ENCODE measurements around the gene GOLGA1.

GOLGA1 gene

DNA sequence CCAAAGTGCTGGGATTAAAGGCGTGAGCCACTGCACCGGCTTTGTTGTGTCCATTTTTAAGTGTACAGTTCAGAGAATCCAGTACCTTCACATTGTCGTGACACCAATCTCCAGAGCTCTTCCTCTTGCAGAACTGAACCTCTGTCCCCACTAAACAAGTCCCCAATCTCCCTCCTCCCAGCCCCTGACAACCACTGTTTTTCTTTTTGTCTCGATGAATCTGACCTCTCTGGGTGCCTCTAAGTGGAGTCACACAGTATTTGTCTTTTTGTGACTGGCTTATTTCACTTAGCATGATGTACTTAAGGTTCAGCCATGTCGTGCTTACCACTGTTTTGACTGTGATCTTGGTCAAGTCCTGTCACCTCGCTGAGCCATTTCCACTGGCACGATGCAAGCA, 86.1 kb downstream of the GOLGA1 start:
- Histone ChIP-seq H3K4me2 (ENCODE audit: low read length) (no peak overlapping the region), H3K27me3 (ENCODE audit: low read depth, low read length) (no peaks in the 10 kb centered on the region), H4K20me1 (ENCODE audit: insufficient read depth, low read length) (peaks cover 47% of the 10 kb centered on the region), H3K4me3 (ENCODE audit: low read length) (no peak overlapping the region), H2AFZ (ENCODE audit: low read depth, low read length) (no peak overlapping the region), H3K36me3 (replicated peaks; ENCODE audit: low read depth, low read length) (peaks cover 35% of the 10 kb centered on the region), H3K9ac (ENCODE audit: low read length) (no peak overlapping the region), H3K79me2 (ENCODE audit: low read length) (peaks cover 17% of the 10 kb centered on the region), H3K4me1 (ENCODE audit: low read length) (peaks cover 19% of the 10 kb centered on the region), H3K9me3 (ENCODE audit: insufficient read depth, low read length) (no peaks in the 10 kb centered on the region), H3K27ac (ENCODE audit: low read length) (no peak overlapping the region)
- TF ChIP-seq EZH2phosphoT487 (IDR thresholded peaks at IDR 0.05; ENCODE audit: low read depth), result no peak
- TF ChIP-seq, protein P1, sequence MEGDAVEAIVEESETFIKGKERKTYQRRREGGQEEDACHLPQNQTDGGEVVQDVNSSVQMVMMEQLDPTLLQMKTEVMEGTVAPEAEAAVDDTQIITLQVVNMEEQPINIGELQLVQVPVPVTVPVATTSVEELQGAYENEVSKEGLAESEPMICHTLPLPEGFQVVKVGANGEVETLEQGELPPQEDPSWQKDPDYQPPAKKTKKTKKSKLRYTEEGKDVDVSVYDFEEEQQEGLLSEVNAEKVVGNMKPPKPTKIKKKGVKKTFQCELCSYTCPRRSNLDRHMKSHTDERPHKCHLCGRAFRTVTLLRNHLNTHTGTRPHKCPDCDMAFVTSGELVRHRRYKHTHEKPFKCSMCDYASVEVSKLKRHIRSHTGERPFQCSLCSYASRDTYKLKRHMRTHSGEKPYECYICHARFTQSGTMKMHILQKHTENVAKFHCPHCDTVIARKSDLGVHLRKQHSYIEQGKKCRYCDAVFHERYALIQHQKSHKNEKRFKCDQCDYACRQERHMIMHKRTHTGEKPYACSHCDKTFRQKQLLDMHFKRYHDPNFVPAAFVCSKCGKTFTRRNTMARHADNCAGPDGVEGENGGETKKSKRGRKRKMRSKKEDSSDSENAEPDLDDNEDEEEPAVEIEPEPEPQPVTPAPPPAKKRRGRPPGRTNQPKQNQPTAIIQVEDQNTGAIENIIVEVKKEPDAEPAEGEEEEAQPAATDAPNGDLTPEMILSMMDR (IDR thresholded peaks at IDR 0.05; ENCODE audit: low read depth, low read length), result no peak

DNA sequence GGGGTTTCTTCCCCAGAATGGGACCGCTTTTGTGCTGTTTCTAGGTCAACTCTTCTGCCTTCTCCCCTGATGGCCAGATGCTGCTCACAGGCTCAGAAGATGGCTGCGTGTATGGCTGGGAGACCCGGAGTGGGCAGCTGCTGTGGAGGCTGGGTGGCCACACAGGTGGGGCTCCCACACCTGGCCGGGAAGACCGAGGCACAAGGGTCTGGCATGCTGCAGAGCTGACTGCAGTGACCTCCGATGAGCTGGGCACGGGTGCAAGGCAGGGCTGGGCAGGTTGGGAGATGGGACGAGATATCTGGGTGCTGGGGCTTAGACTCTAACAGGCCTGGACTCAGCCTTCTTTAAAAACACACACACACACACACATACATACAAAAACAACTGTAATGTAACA, 86.7 kb downstream of the GOLGA1 start:
- Histone ChIP-seq H2AFZ (ENCODE audit: low read depth, low read length) (no peak overlapping the region), H3K27ac (ENCODE audit: low read length) (no peak overlapping the region), H3K79me2 (ENCODE audit: low read length) (peaks cover 10% of the 10 kb centered on the region), H3K4me3 (ENCODE audit: low read length) (no peak overlapping the region), H3K4me1 (ENCODE audit: low read length) (peaks cover 12% of the 10 kb centered on the region), H3K9ac (ENCODE audit: low read length) (no peak overlapping the region), H3K36me3 (replicated peaks; ENCODE audit: low read depth, low read length) (peaks cover 28% of the 10 kb centered on the region), H3K4me2 (ENCODE audit: low read length) (no peak overlapping the region), H4K20me1 (ENCODE audit: insufficient read depth, low read length) (peaks cover 40% of the 10 kb centered on the region), H3K9me3 (ENCODE audit: insufficient read depth, low read length) (no peaks in the 10 kb centered on the region), H3K27me3 (ENCODE audit: low read depth, low read length) (no peaks in the 10 kb centered on the region)
- TF ChIP-seq, protein P1 (IDR thresholded peaks at IDR 0.05; ENCODE audit: low read depth, low read length), result no peak
- no peak for TF ChIP-seq EZH2phosphoT487 (IDR thresholded peaks at IDR 0.05; ENCODE audit: low read depth)

DNA sequence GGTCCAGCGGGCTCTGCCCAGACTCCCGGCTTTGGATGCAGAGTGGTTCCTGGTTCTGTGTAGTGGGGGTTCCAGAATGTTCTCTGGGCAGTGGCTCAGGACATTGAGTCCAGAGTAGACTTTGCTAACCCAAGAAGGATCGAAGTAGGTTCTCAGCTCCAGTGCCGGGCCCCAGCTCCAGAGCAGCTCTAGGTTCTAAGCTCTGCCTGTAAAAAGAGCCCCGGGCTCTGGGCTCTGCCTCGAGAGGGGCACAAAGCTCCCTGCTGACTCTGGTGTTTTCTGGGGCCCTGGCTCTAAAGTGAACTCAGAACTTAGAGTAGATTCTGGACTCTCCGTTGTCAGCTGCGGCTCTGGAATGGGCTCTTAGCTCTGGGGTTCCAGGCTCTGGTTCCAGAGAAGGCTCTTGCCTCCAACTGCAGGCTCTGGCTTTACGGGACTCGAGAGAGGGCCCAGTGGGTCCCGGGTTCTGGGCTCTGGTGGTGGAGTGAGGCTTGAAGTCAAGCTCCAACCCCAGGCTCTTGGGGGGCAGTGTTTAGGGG, 87.2 kb downstream of the GOLGA1 start:
- Histone ChIP-seq H3K9me3 (ENCODE audit: insufficient read depth, low read length) (no peaks in the 10 kb centered on the region), H3K4me1 (ENCODE audit: low read length) (peaks cover 11% of the 10 kb centered on the region), H4K20me1 (ENCODE audit: insufficient read depth, low read length) (peaks cover 35% of the 10 kb centered on the region), H3K9ac (ENCODE audit: low read length) (no peak overlapping the region; the same call in 1 of the 2 replicates), H3K4me3 (ENCODE audit: low read length) (peak overlapping the region; percentile 74), H3K79me2 (ENCODE audit: low read length) (peaks cover 5% of the 10 kb centered on the region), H2AFZ (ENCODE audit: low read depth, low read length) (no peak overlapping the region), H3K4me2 (ENCODE audit: low read length) (peak overlapping the region; percentile 93), H3K27me3 (ENCODE audit: low read depth, low read length) (no peaks in the 10 kb centered on the region), H3K27ac (ENCODE audit: low read length) (no peak overlapping the region), H3K36me3 (replicated peaks; ENCODE audit: low read depth, low read length) (peaks cover 23% of the 10 kb centered on the region)
- TF ChIP-seq, protein P1 (IDR thresholded peaks at IDR 0.05; ENCODE audit: low read depth, low read length), result no peak
- no peak for TF ChIP-seq EZH2phosphoT487 (IDR thresholded peaks at IDR 0.05; ENCODE audit: low read depth)

DNA sequence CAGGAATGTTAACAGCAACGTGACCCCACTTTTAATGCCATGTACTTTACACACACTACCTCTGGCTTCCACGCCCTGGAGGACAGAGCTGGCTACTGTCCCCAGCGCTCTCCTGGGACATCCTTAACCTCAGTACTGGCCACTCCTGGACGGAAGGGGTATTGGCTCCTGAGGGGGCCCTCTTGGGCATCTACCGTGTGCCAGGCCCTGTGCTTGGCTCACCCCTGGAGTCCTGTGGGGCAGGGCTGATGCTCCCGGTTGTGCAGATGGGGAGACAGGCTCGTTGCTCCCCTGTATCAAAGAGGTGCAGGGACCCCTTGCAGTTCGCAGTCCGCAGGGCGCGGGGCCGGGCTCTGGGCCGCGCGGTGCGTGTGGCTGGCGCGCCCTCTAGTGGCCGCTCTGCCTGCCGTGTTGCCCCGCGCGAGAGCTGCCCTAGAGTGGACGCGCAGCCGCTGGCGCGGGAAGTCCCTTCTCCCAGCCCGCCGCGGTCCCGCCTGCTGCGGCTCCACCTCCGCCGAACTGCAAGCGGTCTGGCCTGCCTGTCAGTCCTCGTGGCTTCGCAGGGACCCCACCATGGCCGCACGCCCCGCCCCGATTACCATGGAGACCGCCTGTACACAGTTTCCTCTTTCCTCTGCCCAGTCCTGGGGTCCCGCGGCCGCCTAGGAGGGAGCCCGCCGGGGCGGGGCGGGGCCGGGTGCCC, 87.9 kb downstream of the GOLGA1 start, which contains the start of gene WDR38:
TSS of gene WDR38 (plus strand) at position 632 of the 703 bp plus-strand sequence. CDS start 72 bp downstream, outside the sequence.
- H3K36me3 ChIP-seq (replicated peaks; ENCODE audit: low read depth, low read length), result peaks cover 16% of the 10 kb centered on the region

More for the DNA sequence above, 87.9 kb downstream of the GOLGA1 start, which contains the start of gene WDR38:
- Histone ChIP-seq H3K4me1 (ENCODE audit: low read length) (peaks cover 15% of the 10 kb centered on the region), H4K20me1 (ENCODE audit: insufficient read depth, low read length) (peaks cover 28% of the 10 kb centered on the region), H3K9me3 (ENCODE audit: insufficient read depth, low read length) (no peaks in the 10 kb centered on the region), H3K9ac (ENCODE audit: low read length) (peak within 1 kb of the TSS; percentile 48; the same call in 1 of the 2 replicates), H3K27me3 (ENCODE audit: low read depth, low read length) (no peaks in the 10 kb centered on the region), H3K4me2 (ENCODE audit: low read length) (peak within 1 kb of the TSS; percentile 93), H3K4me3 (ENCODE audit: low read length) (peak within 1 kb of the TSS; percentile 74), H2AFZ (ENCODE audit: low read depth, low read length) (peak within 1 kb of the TSS; percentile 74; the same call in 1 of the 2 replicates), H3K79me2 (ENCODE audit: low read length) (no peaks in the 10 kb centered on the region), H3K27ac (ENCODE audit: low read length) (no peak within 1 kb of the TSS)
- TF ChIP-seq, protein P1 (IDR thresholded peaks at IDR 0.05; ENCODE audit: low read depth, low read length), result peak; percentile 96
- no peak for TF ChIP-seq EZH2phosphoT487 (IDR thresholded peaks at IDR 0.05; ENCODE audit: low read depth)
